ENCODE measurements around the gene COPB1. TPM values are rescaled to one million over a fixed set of nuclear protein-coding genes. Genes with fewer than 3 reads are reported as not detected.

COPB1 gene
- total and polyA plus RNA-seq, 2 of the 13 experiments (the other 11 are each of a cell fraction or from before 2014, with no cell fraction given), result 114 to 195 TPM

- in situ Hi-C loops (cut with HindIII; ENCODE audit: extremely low pct_ligation_motif_present, low pct_unique_long_range_greater_than_20kb) (no loop called here), intact Hi-C loops (cut with micrococcal nuclease; ENCODE audit: unreplicated experiment) (no loop called here)
- H3K36me3 ChIP-seq (replicated peaks in 1 of 2; ENCODE audit: control insufficient read depth in 1 of 2, insufficient read depth in 2 of 2, low read length in 2 of 2), result no peaks in the 10 kb centered on the region
- no peaks in the 10 kb centered on the region for H3K27me3 ChIP-seq (ENCODE audit: control insufficient read depth in 1 of 2, insufficient read depth in 2 of 2, low read length in 2 of 2)
- no peak overlapping the region for H2AFZ ChIP-seq (ENCODE audit: low read length)
- POLR2A ChIA-PET, result no interaction called here
- H3K9ac ChIP-seq (ENCODE audit: insufficient read depth, low read depth, low read length), result no peak overlapping the region
- H3K4me3 ChIP-seq (replicated peaks in 1 of 3; ENCODE audit: insufficient read depth in 1 of 3, low read depth in 2 of 3, low read length in 3 of 3), result peak overlapping the region in 1 of 3 experiments; percentile 14; a peak in 1 of 6 replicates
- no peak overlapping the region for H3K27ac ChIP-seq (ENCODE audit: extremely low read length, insufficient read depth, low read length)
- 10% methylated on average over 1 of the region's 2 CpGs for WGBS (ENCODE audit: low lambda C conversion rate)
- ATAC-seq (peak; percentile 27), FAIRE-seq (no peak), DNase-seq (ENCODE audit: low spot score) (no peak)
- no peaks in the 10 kb centered on the region for H3K9me3 ChIP-seq (ENCODE audit: low read length)
- CTCF ChIA-PET (ENCODE audit: low intra/inter-chr PET ratio, low total read pairs), result no interaction called here
- H3K4me1 ChIP-seq (ENCODE audit: insufficient read depth, low read length), result peaks cover 25% of the 10 kb centered on the region
- no peaks in the 10 kb centered on the region for H3K79me2 ChIP-seq (ENCODE audit: insufficient read depth, low read length)
- peak overlapping the region; percentile 72 for H3K4me2 ChIP-seq (ENCODE audit: low read depth, low read length)
- no peaks in the 10 kb centered on the region for H4K20me1 ChIP-seq (ENCODE audit: insufficient read depth, low read length)
- no TSS peak for BruUV-seq (replicated peaks)
- TF ChIP-seq ATF3 (CRISPR knock-in tag; IDR thresholded peaks at IDR 0.05) (no peak), ZNF576 (CRISPR knock-in tag; IDR thresholded peaks at IDR 0.05) (no peak), KDM5B (CRISPR knock-in tag; IDR thresholded peaks at IDR 0.05; ENCODE audit: borderline replicate concordance) (no peak), ATF4 (CRISPR knock-in tag; IDR thresholded peaks at IDR 0.05) (no peak), PHB2 (IDR thresholded peaks at IDR 0.05; ENCODE audit: partially characterized antibody) (no peak), ZNF136 (CRISPR knock-in tag; IDR thresholded peaks at IDR 0.05; ENCODE audit: low read depth) (no peak), POGK (CRISPR knock-in tag; conservative IDR thresholded peaks at IDR 0.05) (no peak), TP53 (CRISPR knock-in tag; conservative IDR thresholded peaks at IDR 0.05) (no peak), SIN3B (IDR thresholded peaks at IDR 0.05; ENCODE audit: low read length) (no peak), NR0B2 (CRISPR knock-in tag; IDR thresholded peaks at IDR 0.05) (no peak), MEIS2 (CRISPR knock-in tag; IDR thresholded peaks at IDR 0.05) (no peak), FOXC1 (CRISPR knock-in tag; IDR thresholded peaks at IDR 0.05; ENCODE audit: borderline replicate concordance) (no peak), CREB3 (CRISPR knock-in tag; IDR thresholded peaks at IDR 0.05) (no peak), ZBTB25 (CRISPR knock-in tag; IDR thresholded peaks at IDR 0.05) (no peak), DNMT1 (CRISPR knock-in tag; IDR thresholded peaks at IDR 0.05) (no peak), ZNF816 (CRISPR knock-in tag; IDR thresholded peaks at IDR 0.05; ENCODE audit: borderline replicate concordance) (no peak), SOX13 (IDR thresholded peaks at IDR 0.05) (no peak), SOX13 (CRISPR knock-in tag; conservative IDR thresholded peaks at IDR 0.05 in 1 of 2, IDR thresholded peaks at IDR 0.05 in 1 of 2) (no peak), TARDBP (CRISPR knock-in tag; IDR thresholded peaks at IDR 0.05) (no peak), MAFF (IDR thresholded peaks at IDR 0.05; ENCODE audit: low read depth, low read length) (no peak)
These were observed 76.8 kb downstream of the COPB1 start for GRCh38 chr11:14422814-14423182.
